OCI-LY3 (cell line): ENCODE measurements around the gene ADAM8.

Source experiments
- H2AFZ ChIP-seq: fragments of 200-600, 300-600 bp; shearing (Covaris generic); 2 replicates; pipeline ENCODE4 v1.6.0; 2014; ENCODE audit warnings: antibody characterized with exemption, low read depth, low read length
- H3K27ac ChIP-seq: fragments of 200-600, 300-600 bp; sonication (generic); 2 replicates; pipeline ENCODE4 v1.5.1; 2014; ENCODE audit warnings: mild to moderate bottlenecking, low read length, moderate library complexity, mixed read lengths
- H3K27me3 ChIP-seq: fragments of 200-600, 300-600 bp; sonication (generic); 2 replicates; pipeline ENCODE4 v1.6.1; 2014; ENCODE audit warnings: low read depth, low read length, mixed read lengths
- H3K36me3 ChIP-seq: fragments of 200-600, 300-600 bp; sonication (generic); replicated peaks from 2 replicates; pipeline ENCODE3; 2014; ENCODE audit warnings: low read depth, low read length, mixed read lengths
- H3K4me1 ChIP-seq: fragments of 300-600, 200-600 bp; sonication (generic); 2 replicates; pipeline ENCODE4 v1.6.1; 2014; ENCODE audit warnings: low read length, mixed read lengths
- H3K4me2 ChIP-seq: fragments of 200-600, 300-600 bp; sonication (generic); 2 replicates; pipeline ENCODE4 v1.6.1; 2014; ENCODE audit warnings: low read length, mixed read lengths
- H3K4me3 ChIP-seq: fragments of 300-600, 200-600 bp; sonication (generic); 2 replicates; pipeline ENCODE4 v1.5.1; 2014; ENCODE audit warnings: antibody characterized with exemption, mild to moderate bottlenecking, low read length, moderate library complexity
- H3K79me2 ChIP-seq: fragments of 300-600, 200-600 bp; shearing (Covaris generic); 2 replicates; pipeline ENCODE4 v1.6.1; 2014; ENCODE audit warnings: mild to moderate bottlenecking, low read length, mixed read lengths
- H3K9ac ChIP-seq: fragments of 300-600, 200-600 bp; shearing (Covaris generic); 2 replicates; pipeline ENCODE4 v1.6.0; 2014; ENCODE audit warnings: mild to moderate bottlenecking, low read length, moderate library complexity
- H3K9me3 ChIP-seq: fragments of 200-600, 300-600 bp; shearing (Covaris generic); 2 replicates; pipeline ENCODE4 v1.6.1; 2014; ENCODE audit warnings: low read length, mixed read lengths; ENCODE audit not compliant: insufficient read depth
- H4K20me1 ChIP-seq: fragments of 200-600, 300-600 bp; sonication (generic); 2 replicates; pipeline ENCODE4 v1.6.1; 2016; ENCODE audit warnings: low read length, mixed read lengths; ENCODE audit not compliant: insufficient read depth
- CTCF ChIP-seq: fragments of 200-600, 300-600 bp; sonication (generic); IDR thresholded peaks from 2 replicates; pipeline ENCODE4 v1.5.1; 2014; ENCODE audit warnings: antibody characterized with exemption, low read length, low read depth
- EZH2phosphoT487 ChIP-seq: fragments of 200-600 bp; shearing (Covaris generic); IDR thresholded peaks from 2 replicates; pipeline ENCODE4 v1.6.1; 2018; ENCODE audit warnings: antibody characterized with exemption, mixed run types, low read depth

Gene ADAM8

GRCh38 chr10:133277993-133278576 is 1.4 kb upstream of the ADAM8 start:
- H3K27ac ChIP-seq: no peak overlapping the region
- peaks cover 25% of the 10 kb centered on the region for H3K79me2 ChIP-seq
- H3K4me1 ChIP-seq: peaks cover 13% of the 10 kb centered on the region

GRCh38 chr10:133277277-133277992 is 767 bp upstream of the ADAM8 start:
- Histone ChIP-seq H2AFZ (no peak overlapping the region), H3K4me1 (peaks cover 13% of the 10 kb centered on the region), H3K9me3 (no peaks in the 10 kb centered on the region), H3K4me3 (peak overlapping the region; percentile 100; the same call in 1 of the 2 replicates), H3K79me2 (peaks cover 25% of the 10 kb centered on the region), H3K4me2 (peak overlapping the region; percentile 99), H3K27me3 (no peaks in the 10 kb centered on the region), H3K9ac (no peak overlapping the region), H3K27ac (no peak overlapping the region), H4K20me1 (peaks cover 6% of the 10 kb centered on the region), H3K36me3 (peaks cover 19% of the 10 kb centered on the region)
- no peak for TF ChIP-seq CTCF
- TF ChIP-seq EZH2phosphoT487: no peak

More at GRCh38 chr10:133277993-133278576, 1.4 kb upstream of the ADAM8 start:
- no peak overlapping the region for H3K4me3 ChIP-seq
- H3K9ac ChIP-seq: no peak overlapping the region
- no peak overlapping the region for H3K4me2 ChIP-seq
- H3K36me3 ChIP-seq: peaks cover 16% of the 10 kb centered on the region
- no peak overlapping the region for H2AFZ ChIP-seq
- no peaks in the 10 kb centered on the region for H3K27me3 ChIP-seq
- H4K20me1 ChIP-seq: peaks cover 6% of the 10 kb centered on the region
- H3K9me3 ChIP-seq: no peaks in the 10 kb centered on the region
- TF ChIP-seq EZH2phosphoT487: no peak
- TF ChIP-seq CTCF: no peak

GRCh38 chr10:133276100-133276434 is 601 bp downstream of the ADAM8 start:
- Histone ChIP-seq H3K4me1 (peaks cover 13% of the 10 kb centered on the region), H3K9ac (peak overlapping the region; percentile 99), H3K27ac (peak overlapping the region; percentile 93), H3K4me3 (peak overlapping the region; percentile 100), H4K20me1 (peaks cover 6% of the 10 kb centered on the region), H3K9me3 (no peaks in the 10 kb centered on the region), H3K4me2 (peak overlapping the region; percentile 99), H3K36me3 (peaks cover 19% of the 10 kb centered on the region), H2AFZ (no peak overlapping the region), H3K79me2 (peaks cover 25% of the 10 kb centered on the region), H3K27me3 (no peaks in the 10 kb centered on the region)
- no peak for TF ChIP-seq CTCF
- no peak for TF ChIP-seq EZH2phosphoT487

- peak overlapping the region; percentile 100 for H3K4me3 ChIP-seq
These were observed 980 bp downstream of the ADAM8 start for GRCh38 chr10:133275684-133276092.

More at GRCh38 chr10:133275684-133276092, 980 bp downstream of the ADAM8 start:
- Histone ChIP-seq H3K9ac (peak overlapping the region; percentile 99), H2AFZ (no peak overlapping the region), H3K4me2 (peak overlapping the region; percentile 99), H3K27ac (peak overlapping the region; percentile 93), H3K36me3 (peaks cover 19% of the 10 kb centered on the region), H3K4me1 (peaks cover 13% of the 10 kb centered on the region), H3K79me2 (peaks cover 25% of the 10 kb centered on the region), H4K20me1 (peaks cover 6% of the 10 kb centered on the region), H3K27me3 (no peaks in the 10 kb centered on the region), H3K9me3 (no peaks in the 10 kb centered on the region)
- peak; percentile 40 for TF ChIP-seq CTCF
- no peak for TF ChIP-seq EZH2phosphoT487
